RWPE1 (cell line): Measurements from ENCODE around the gene NEK9.

Experiments used
- CTCF ChIA-PET: fragments of 350-600 bp; sonication (Branson Sonifier 250); formaldehyde crosslinking; extraction: SDS; loops from one replicate; lab custom pipeline; 2021; lab: Yijun Ruan, JAX
- POLR2A ChIA-PET: fragments of 400-600 bp; formaldehyde crosslinking; extraction: SDS; loops from one replicate; lab custom pipeline; 2020; ENCODE audit warnings: antibody characterized with exemption; ENCODE audit not compliant: low non-redundant PET; lab: Yijun Ruan, JAX
- DNase-seq: peaks from one replicate; pipeline ENCODE4 v3.0.0; 2012; ENCODE audit warnings: low spot score
- H3K27ac ChIP-seq: fragments of 450-650 bp; 2 replicates; pipeline ENCODE4 v1.5.1; 2017
- TF ChIP-seq, protein P1 (sequence below): fragments of 450-650 bp; conservative IDR thresholded peaks from 2 replicates; pipeline ENCODE4 v1.5.1; 2017; ENCODE audit warnings: low read depth, mild to moderate bottlenecking

The NEK9 gene

DNA sequence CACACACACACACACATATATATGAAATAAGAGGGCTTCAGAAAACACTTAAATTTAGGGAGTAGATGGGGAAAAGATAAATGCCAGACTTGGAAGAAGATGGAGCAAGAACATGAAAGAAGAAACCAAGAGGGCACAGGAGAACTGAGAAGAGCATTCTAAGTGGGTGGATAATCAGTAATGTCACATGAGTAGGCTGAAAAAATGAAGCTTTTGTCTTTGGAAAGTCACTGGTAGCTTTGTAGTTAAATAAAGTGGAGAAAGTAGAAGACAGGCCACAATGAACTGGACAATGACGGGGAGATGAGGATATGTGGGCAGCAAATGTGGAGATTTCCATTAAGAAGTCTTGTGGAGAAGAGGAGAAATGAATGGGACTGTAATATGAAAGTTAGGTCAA lies 59.6 kb downstream of the NEK9 start:
- TF ChIP-seq, protein P1, sequence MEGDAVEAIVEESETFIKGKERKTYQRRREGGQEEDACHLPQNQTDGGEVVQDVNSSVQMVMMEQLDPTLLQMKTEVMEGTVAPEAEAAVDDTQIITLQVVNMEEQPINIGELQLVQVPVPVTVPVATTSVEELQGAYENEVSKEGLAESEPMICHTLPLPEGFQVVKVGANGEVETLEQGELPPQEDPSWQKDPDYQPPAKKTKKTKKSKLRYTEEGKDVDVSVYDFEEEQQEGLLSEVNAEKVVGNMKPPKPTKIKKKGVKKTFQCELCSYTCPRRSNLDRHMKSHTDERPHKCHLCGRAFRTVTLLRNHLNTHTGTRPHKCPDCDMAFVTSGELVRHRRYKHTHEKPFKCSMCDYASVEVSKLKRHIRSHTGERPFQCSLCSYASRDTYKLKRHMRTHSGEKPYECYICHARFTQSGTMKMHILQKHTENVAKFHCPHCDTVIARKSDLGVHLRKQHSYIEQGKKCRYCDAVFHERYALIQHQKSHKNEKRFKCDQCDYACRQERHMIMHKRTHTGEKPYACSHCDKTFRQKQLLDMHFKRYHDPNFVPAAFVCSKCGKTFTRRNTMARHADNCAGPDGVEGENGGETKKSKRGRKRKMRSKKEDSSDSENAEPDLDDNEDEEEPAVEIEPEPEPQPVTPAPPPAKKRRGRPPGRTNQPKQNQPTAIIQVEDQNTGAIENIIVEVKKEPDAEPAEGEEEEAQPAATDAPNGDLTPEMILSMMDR = no peak
- DNase-seq = no peak
- no peak overlapping the region for H3K27ac ChIP-seq
- ChIA-PET CTCF (interaction anchor here (0.7 kb wide), 1 partner anchor 207 kb away, joined by 3 read pairs; no protein-coding TSS in a partner anchor), POLR2A (no interaction called here)

DNA sequence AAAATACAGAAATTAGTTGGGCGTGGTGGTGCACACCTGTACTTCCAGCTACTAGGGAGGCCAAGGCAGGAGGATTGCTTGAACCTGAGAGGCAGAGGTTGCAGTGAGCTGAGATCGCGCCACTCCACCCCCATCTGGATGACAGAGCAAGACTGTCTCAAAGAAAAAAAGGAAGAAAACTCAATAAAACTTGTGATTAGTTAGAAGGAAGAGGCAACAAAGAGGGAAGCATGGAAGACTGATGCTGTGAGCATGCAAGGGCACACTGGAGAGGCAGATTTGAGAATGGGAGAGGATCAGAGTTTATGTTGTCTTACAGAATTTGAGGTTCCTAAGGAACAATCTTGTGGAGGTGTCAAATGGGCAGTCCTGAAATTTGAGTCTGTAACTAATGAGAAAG lies 60.2 kb downstream of the NEK9 start:
- no peak for DNase-seq
- CTCF ChIA-PET = no interaction called here
- POLR2A ChIA-PET = no interaction called here

DNA sequence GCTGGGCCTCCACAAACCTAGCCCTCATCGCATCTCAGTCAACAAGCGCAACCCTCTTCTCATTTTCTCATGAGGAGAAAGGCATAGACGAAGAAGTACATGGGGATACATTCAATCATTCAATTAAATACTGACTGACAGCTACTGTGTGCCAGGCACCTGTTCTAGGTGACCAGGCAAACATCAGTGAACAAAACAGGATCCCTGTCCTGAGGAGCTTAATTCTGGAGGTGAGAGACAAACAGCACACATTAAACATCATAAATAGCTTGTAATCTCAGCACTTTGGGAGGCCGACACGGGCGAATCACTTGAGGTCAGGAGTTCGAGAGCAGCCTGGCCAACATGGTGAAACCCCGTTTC lies 62.7 kb downstream of the NEK9 start:
- DNase-seq = no peak
- peak overlapping the region; percentile 89 for H3K27ac ChIP-seq
- ChIA-PET CTCF (interaction anchor here (0.6 to 0.9 kb wide), 4 partner anchors 27 to 235 kb away, joined by 3 to 4 read pairs (median 3); no protein-coding TSS in a partner anchor), POLR2A (interaction anchor here (0.6 to 0.8 kb wide), 3 partner anchors 119 to 1847 kb away, joined by 3 to 5 read pairs (median 4); no protein-coding TSS in a partner anchor)
- TF ChIP-seq, protein P1 = no peak

More for the DNA sequence above, 60.2 kb downstream of the NEK9 start:
- TF ChIP-seq, protein P1 = no peak
- H3K27ac ChIP-seq = no peak overlapping the region

DNA sequence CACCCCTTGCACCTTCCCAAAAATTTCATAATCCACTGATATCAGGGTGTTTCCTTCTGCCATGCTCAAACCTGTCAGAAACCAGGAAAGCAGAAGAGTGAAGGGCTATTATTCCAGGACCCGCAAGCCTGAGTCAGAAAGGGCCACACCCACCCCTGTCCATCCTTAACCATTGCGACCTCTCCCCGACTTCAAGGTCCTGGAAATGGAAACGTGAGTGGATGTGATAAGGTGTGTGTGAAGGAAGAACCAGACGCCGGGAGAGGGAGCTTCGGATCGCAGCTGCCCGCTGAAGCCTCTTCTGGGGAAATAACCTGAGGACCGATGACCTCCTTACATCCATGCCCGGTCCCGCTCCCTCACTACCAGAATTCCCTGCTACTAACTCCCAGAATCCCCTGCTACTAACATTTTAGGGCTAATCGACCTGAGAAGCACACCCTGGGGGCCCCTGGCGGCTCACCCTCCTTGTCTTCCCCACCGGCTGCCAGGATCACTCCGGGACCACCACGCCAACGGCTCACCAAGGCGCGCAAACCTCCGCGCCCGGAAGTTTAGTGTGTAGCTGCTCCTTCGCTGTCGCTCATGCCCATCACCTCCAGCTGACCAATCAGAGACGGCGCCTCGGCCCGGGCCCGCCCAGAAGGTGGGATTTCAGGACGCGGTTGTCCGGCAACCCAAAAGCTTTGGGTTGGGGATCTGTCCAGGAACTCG lies 63.2 kb downstream of the NEK9 start, which contains the start of gene ACYP1:
ACYP1 (minus strand) TSS at position 534 of the 714 bp plus-strand sequence; CDS start at position 63, 471 bp downstream.
- H3K27ac ChIP-seq = peak within 1 kb of the TSS; percentile 89
- POLR2A ChIA-PET = interaction anchor here (0.6 to 0.8 kb wide), 3 partner anchors 118 to 1846 kb away, joined by 3 to 5 read pairs (median 4); no protein-coding TSS in a partner anchor
- CTCF ChIA-PET = interaction anchor here (0.6 to 0.9 kb wide), 5 partner anchors 28 to 236 kb away, joined by 3 to 4 read pairs (median 3); no protein-coding TSS in a partner anchor
- DNase-seq = peak; percentile 97
- TF ChIP-seq, protein P1 = no peak

DNA sequence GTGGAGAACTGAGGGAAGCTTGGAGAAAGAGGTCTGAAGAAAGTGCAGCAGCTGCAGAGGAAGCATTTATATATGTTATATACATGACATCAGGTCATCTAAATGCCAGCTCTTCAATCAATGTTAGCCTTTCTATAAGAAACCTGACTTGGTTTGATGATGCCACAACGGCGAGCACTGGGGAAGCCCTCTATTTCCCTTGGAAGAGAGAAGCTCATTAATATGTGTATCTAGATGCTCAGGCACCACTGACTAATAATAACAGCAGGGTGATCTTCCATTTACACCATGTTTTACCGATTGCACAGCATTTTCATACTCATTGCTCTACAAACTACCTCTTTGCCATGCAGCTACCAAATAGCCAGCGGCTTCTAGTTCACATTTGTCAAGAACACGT lies 63.8 kb downstream of the NEK9 start:
- ChIA-PET CTCF (interaction anchor here (0.6 kb wide), 2 partner anchors 25 to 157 kb away, joined by 3 to 4 read pairs; no protein-coding TSS in a partner anchor), POLR2A (no interaction called here)
- DNase-seq = no peak
- H3K27ac ChIP-seq = peak overlapping the region; percentile 89
- TF ChIP-seq, protein P1 = no peak

DNA sequence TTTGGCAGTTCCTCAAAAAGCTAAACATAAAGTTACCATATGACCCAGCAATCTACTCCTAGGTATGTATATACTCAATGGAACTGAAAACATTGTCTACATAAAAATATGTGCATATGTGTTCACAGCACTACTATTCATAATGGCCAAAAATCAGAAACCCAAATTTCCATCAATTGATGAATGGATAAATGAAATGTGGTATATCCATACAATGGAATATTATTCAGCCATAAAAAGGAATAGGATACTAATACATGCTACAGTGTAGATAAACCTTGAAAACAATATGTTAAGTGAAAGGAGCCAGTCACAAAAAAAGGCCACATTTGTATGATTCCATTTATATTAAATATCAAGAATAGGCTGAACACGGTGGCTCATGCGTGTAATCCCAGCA lies 66.4 kb downstream of the NEK9 start:
- no peak overlapping the region for H3K27ac ChIP-seq
- POLR2A ChIA-PET = no interaction called here
- DNase-seq = no peak
- CTCF ChIA-PET = interaction anchor here (0.6 kb wide), 1 partner anchor 243 kb away, joined by 3 read pairs; no protein-coding TSS in a partner anchor
- TF ChIP-seq, protein P1 = no peak
